SHP77 treated with DMSO at 0.1 percent for 48 hours (cell line): ENCODE results near the gene ADGRG6.

Source experiments
- DNase-seq: peaks from one replicate; lab custom pipeline; 2025; lab: John Stamatoyannopoulos, UW

ADGRG6 gene

GRCh38 chr6:142349215-142349823 lies 47.5 kb downstream of the ADGRG6 start:
- no peak for DNase-seq

- no peak for DNase-seq
These were observed 48.5 kb downstream of the ADGRG6 start for GRCh38 chr6:142350309-142350708.

- DNase-seq: no peak
These were observed 51.9 kb downstream of the ADGRG6 start for GRCh38 chr6:142353690-142354089.

GRCh38 chr6:142354650-142355049 lies 52.8 kb downstream of the ADGRG6 start:
- DNase-seq: no peak

GRCh38 chr6:142355520-142356174 lies 53.8 kb downstream of the ADGRG6 start:
- no peak for DNase-seq

- no peak for DNase-seq
These were observed 54.5 kb downstream of the ADGRG6 start for GRCh38 chr6:142356201-142356883.

- no peak for DNase-seq
These were observed 55.0 kb downstream of the ADGRG6 start for GRCh38 chr6:142356884-142357225.

- no peak for DNase-seq
These were observed 56.1 kb downstream of the ADGRG6 start for GRCh38 chr6:142357879-142358278.

GRCh38 chr6:142359271-142359960 lies 57.6 kb downstream of the ADGRG6 start:
- no peak for DNase-seq

- no peak for DNase-seq
These were observed 59.5 kb downstream of the ADGRG6 start for GRCh38 chr6:142361345-142361744.

GRCh38 chr6:142361779-142362750 lies 60.3 kb downstream of the ADGRG6 start:
- no peak for DNase-seq

GRCh38 chr6:142367061-142367460 lies 65.3 kb downstream of the ADGRG6 start:
- no peak for DNase-seq

GRCh38 chr6:142367501-142368018 lies 65.8 kb downstream of the ADGRG6 start:
- DNase-seq: no peak

- no peak for DNase-seq
These were observed 67.5 kb downstream of the ADGRG6 start for GRCh38 chr6:142369266-142369665.

- no peak for DNase-seq
These were observed 70.5 kb downstream of the ADGRG6 start for GRCh38 chr6:142372348-142372747.

GRCh38 chr6:142373268-142374090 lies 71.7 kb downstream of the ADGRG6 start:
- no peak for DNase-seq

GRCh38 chr6:142374091-142374770 lies 72.4 kb downstream of the ADGRG6 start:
- DNase-seq: no peak

- no peak for DNase-seq
These were observed 73.3 kb downstream of the ADGRG6 start for GRCh38 chr6:142374965-142375733.

- DNase-seq: no peak
These were observed 74.3 kb downstream of the ADGRG6 start for GRCh38 chr6:142376115-142376514.
